ENCODE data around the gene CBY2.

DNA sequence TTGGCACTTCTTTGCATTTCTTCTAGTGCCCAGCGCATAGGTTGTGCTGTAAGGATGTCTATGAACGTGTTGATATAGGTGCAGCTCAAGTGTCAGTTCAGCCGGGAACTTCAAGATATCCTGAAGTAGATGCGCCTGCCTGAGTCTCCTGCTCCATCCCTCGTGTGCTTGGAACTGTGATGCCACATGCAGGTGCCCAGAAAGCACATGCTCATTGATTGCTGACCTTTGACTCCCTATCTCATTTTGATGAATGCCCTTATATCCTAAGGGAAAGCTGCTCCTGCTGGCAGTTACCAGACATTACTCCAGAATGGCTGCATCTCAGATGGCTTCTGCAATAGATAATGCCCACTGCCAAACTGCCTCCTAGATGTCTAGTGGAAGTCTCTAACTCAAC is 40.9 kb downstream of the CBY2 start:
- TF ChIP-seq, protein P1, sequence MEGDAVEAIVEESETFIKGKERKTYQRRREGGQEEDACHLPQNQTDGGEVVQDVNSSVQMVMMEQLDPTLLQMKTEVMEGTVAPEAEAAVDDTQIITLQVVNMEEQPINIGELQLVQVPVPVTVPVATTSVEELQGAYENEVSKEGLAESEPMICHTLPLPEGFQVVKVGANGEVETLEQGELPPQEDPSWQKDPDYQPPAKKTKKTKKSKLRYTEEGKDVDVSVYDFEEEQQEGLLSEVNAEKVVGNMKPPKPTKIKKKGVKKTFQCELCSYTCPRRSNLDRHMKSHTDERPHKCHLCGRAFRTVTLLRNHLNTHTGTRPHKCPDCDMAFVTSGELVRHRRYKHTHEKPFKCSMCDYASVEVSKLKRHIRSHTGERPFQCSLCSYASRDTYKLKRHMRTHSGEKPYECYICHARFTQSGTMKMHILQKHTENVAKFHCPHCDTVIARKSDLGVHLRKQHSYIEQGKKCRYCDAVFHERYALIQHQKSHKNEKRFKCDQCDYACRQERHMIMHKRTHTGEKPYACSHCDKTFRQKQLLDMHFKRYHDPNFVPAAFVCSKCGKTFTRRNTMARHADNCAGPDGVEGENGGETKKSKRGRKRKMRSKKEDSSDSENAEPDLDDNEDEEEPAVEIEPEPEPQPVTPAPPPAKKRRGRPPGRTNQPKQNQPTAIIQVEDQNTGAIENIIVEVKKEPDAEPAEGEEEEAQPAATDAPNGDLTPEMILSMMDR (IDR thresholded peaks at IDR 0.05), result no peak
- TF ChIP-seq POLR2A (IDR thresholded peaks at IDR 0.05), result no peak
